ENCODE data around the gene SLC29A4. TPM values are rescaled to one million over a fixed set of nuclear protein-coding genes. Genes with fewer than 3 reads are reported as not detected.

The SLC29A4 gene
- total RNA-seq = 2.1 and 6.2 TPM in 2 replicates

GRCh38 chr7:5282543-5283316, at the start of gene SLC29A4:
TSS of gene SLC29A4 (plus strand) at chr7:5282943. CDS start at chr7:5287817, 4,874 bp downstream.

Other genes starting within 250 kb of the SLC29A4 start
- gene RBAK, start 237.1 kb upstream of the SLC29A4 start, total RNA-seq = 9.4 and 9.5 TPM in 2 replicates
- 73.7 and 88.2 TPM in 2 replicates for gene WIPI2, start 92.7 kb upstream of the SLC29A4 start, total RNA-seq
- 39.1 and 57.8 TPM in 2 replicates for gene TNRC18, start 140.9 kb downstream of the SLC29A4 start, total RNA-seq
- gene FBXL18, start 230.9 kb downstream of the SLC29A4 start, total RNA-seq = 10.5 and 12.1 TPM in 2 replicates
- gene ACTB, start 247.7 kb downstream of the SLC29A4 start, total RNA-seq = 6,388 and 6,525 TPM in 2 replicates